GM23338 (cell line): ENCODE results near the gene SLC9C1. TPM values are rescaled to one million over a fixed set of nuclear protein-coding genes. Genes with fewer than 3 reads are reported as not detected.

Experiments used
- ATAC-seq: fragments of 200-7000 bp; cut with Tn5 transposase; 3 replicates; pipeline ENCODE4 v1.9.1; 2020
- DNase-seq: peaks from one replicate; pipeline ENCODE4 v3.0.0-alpha.2; 2015; ENCODE audit warnings: low spot score
- H2AFZ ChIP-seq: fragments of 200-600 bp; sonication (generic); 2 replicates; pipeline ENCODE4 v1.8.0; 2016; ENCODE audit warnings: antibody characterized with exemption, mild to moderate bottlenecking, moderate library complexity
- H3F3A ChIP-seq: fragments of 200-600 bp; sonication (generic); replicated peaks from 2 replicates; pipeline ENCODE4 v1.8.0; 2017; ENCODE audit warnings: antibody characterized with exemption, mixed run types, low read depth
- H3K27ac ChIP-seq: fragments of 200-600 bp; sonication (generic); 2 replicates; pipeline ENCODE4 v1.6.1; 2016; ENCODE audit warnings: low read depth
- H3K27me3 ChIP-seq: fragments of 200-600 bp; sonication (generic); 2 replicates; pipeline ENCODE4 v1.8.0; 2016; ENCODE audit warnings: mild to moderate bottlenecking, mixed run types, moderate library complexity; ENCODE audit not compliant: insufficient read depth
- H3K36me3 ChIP-seq: fragments of 200-600 bp; sonication (generic); 2 replicates; pipeline ENCODE4 v1.8.0; 2016; ENCODE audit warnings: mild to moderate bottlenecking; ENCODE audit not compliant: insufficient read depth
- H3K4me1 ChIP-seq: fragments of 200-600 bp; sonication (generic); 2 replicates; pipeline ENCODE4 v1.8.0; 2016; ENCODE audit warnings: mild to moderate bottlenecking, moderate library complexity; ENCODE audit not compliant: insufficient read depth
- H3K4me2 ChIP-seq: fragments of 200-600 bp; sonication (generic); 2 replicates; pipeline ENCODE4 v1.7.1; 2017; ENCODE audit warnings: mixed run types
- H3K4me3 ChIP-seq: fragments of 200-600 bp; sonication (generic); 2 replicates; pipeline ENCODE4 v1.6.1; 2016; ENCODE audit warnings: mixed run types
- H3K79me2 ChIP-seq: fragments of 200-600 bp; sonication (generic); replicated peaks from 2 replicates; pipeline ENCODE4 v1.8.0; 2017; ENCODE audit warnings: mild to moderate bottlenecking; ENCODE audit not compliant: insufficient read depth
- H3K9me2 ChIP-seq: fragments of 200-600 bp; sonication (generic); 2 replicates; pipeline ENCODE4 v1.8.0; 2017; ENCODE audit not compliant: insufficient read depth
- H4K20me1 ChIP-seq: fragments of 200-600 bp; sonication (generic); replicated peaks from 2 replicates; pipeline ENCODE4 v1.8.0; 2017; ENCODE audit warnings: mild to moderate bottlenecking; ENCODE audit not compliant: insufficient read depth
- H3K27ac Mint-ChIP-seq: 2 replicates; pipeline ENCODE4 v1.8.0; 2020; ENCODE audit warnings: inconsistent platforms, mild to moderate bottlenecking, moderate library complexity, mixed read lengths
- H3K27me3 Mint-ChIP-seq: 3 replicates; pipeline ENCODE4 v1.8.0; 2022; ENCODE audit warnings: low read depth, mild to moderate bottlenecking, moderate library complexity, mixed read lengths, inconsistent platforms; ENCODE audit not compliant: insufficient read depth, poor library complexity
- H3K36me3 Mint-ChIP-seq: 3 replicates; pipeline ENCODE4 v1.8.0; 2021; ENCODE audit warnings: low read depth, mild to moderate bottlenecking, inconsistent platforms, moderate library complexity, mixed read lengths
- H3K4me1 Mint-ChIP-seq: 3 replicates; pipeline ENCODE4 v1.8.0; 2020; ENCODE audit warnings: mild to moderate bottlenecking, inconsistent platforms, mixed read lengths
- H3K4me3 Mint-ChIP-seq: 3 replicates; pipeline ENCODE4 v1.8.0; 2021; ENCODE audit warnings: moderate library complexity, mild to moderate bottlenecking, inconsistent platforms, mixed read lengths
- H3K9me3 Mint-ChIP-seq: 3 replicates; pipeline ENCODE4 v1.8.0; 2020; ENCODE audit warnings: moderate library complexity, mild to moderate bottlenecking, inconsistent platforms, mixed read lengths
- CREB1 ChIP-seq: fragments of 250-450 bp; sonication (Bioruptor Pico); IDR thresholded peaks from 2 replicates; pipeline ENCODE4 v1.5.0; 2020; ENCODE audit warnings: low read depth, mild to moderate bottlenecking, moderate library complexity
- EZH2phosphoT487 ChIP-seq: fragments of 200-600 bp; sonication (generic); IDR thresholded peaks from one replicate; pipeline ENCODE4 v1.8.1; 2018; ENCODE audit warnings: antibody characterized with exemption; ENCODE audit not compliant: unreplicated experiment
- JUNB ChIP-seq: IDR thresholded peaks from one replicate; pipeline ENCODE4 v1.6.1; 2016; ENCODE audit warnings: antibody characterized with exemption; ENCODE audit not compliant: unreplicated experiment
- NANOG ChIP-seq: IDR thresholded peaks from 2 replicates; pipeline ENCODE4 v1.6.1; 2016; ENCODE audit warnings: antibody characterized with exemption, borderline replicate concordance
- ZNF331 ChIP-seq: fragments of 250-450 bp; sonication (Bioruptor Pico); IDR thresholded peaks from 2 replicates; pipeline ENCODE4 v1.5.0; 2020; ENCODE audit warnings: low read depth, mild to moderate bottlenecking, moderate library complexity
- polyA plus RNA-seq: library from polyadenylated mRNA; unstranded; fragments of >200 nt; fragmentation: Nextera tagmentation; extraction: Ambion mirVana; gene quantifications from 2 replicates; pipeline ENCODE4 v1.2.1, GENCODE V29; 2016
- total RNA-seq: library from RNA; depleted of rRNA; stranded (reverse); fragments of >200 nt; shearing (Covaris generic); gene quantifications from 2 replicates; pipeline ENCODE4 v1.2.3, GENCODE V29; 2014
- TF ChIP-seq, protein P1 (sequence below): fragments of 250-450 bp; sonication (Bioruptor Pico); IDR thresholded peaks from 2 replicates; pipeline ENCODE4 v1.5.0; 2020; ENCODE audit warnings: mild to moderate bottlenecking, moderate library complexity
- TF ChIP-seq, protein P2 (sequence below): IDR thresholded peaks from 2 replicates; pipeline ENCODE4 v1.6.1; 2016; ENCODE audit warnings: antibody characterized with exemption

SLC9C1 gene
- total and polyA plus RNA-seq, 2 experiments from 2014 or later, result 0.97 to 1.8 TPM

DNA sequence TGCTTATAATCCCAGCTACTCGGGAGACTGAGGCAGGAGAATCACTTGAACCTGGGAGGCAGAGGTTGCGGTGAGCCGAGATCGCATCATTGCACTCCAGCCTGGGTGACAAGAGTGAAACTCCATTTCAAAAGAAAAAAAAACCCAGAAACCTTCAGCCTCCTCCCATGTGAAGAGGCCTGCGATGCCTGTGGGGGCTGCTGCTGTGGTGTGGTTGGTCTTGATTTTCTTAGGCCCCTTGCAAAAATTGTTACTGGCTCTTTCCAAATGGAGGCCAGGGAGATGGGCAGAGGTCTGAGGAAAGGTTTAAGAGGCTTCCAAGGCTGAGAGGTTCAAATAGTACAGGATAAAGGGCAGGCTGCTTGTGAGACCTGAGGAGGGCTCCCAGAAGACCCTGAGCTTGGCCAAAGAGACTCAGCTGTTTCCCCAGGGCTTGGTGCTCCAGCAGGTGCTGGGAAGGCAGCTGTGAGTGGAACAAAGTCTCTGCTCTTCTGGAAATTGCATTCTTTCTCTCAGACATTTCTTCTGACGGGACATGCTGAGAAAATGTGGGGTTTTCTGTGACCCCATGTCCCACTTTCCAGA is 179.3 kb downstream of the SLC9C1 start:
- no peak overlapping the region for H3K4me3 ChIP-seq
- Mint-ChIP-seq H3K27me3 (peaks cover 2% of the 10 kb centered on the region), H3K36me3 (peaks cover 12% of the 10 kb centered on the region; the same call in 2 of the 3 replicates), H3K4me3 (no peak overlapping the region), H3K4me1 (peaks cover 13% of the 10 kb centered on the region), H3K27ac (no peak overlapping the region), H3K9me3 (no peaks in the 10 kb centered on the region; the same call in 2 of the 3 replicates)
- peaks cover 10% of the 10 kb centered on the region for H3K4me1 ChIP-seq
- no peaks in the 10 kb centered on the region for H3K79me2 ChIP-seq
- no peak overlapping the region for H2AFZ ChIP-seq
- ATAC-seq (no peak), DNase-seq (no peak)
- H3F3A ChIP-seq, result 0 out of 2 replicates have a peak, but pooled peaks cover 4% of the 10 kb centered on the region
- TF ChIP-seq, protein P1, sequence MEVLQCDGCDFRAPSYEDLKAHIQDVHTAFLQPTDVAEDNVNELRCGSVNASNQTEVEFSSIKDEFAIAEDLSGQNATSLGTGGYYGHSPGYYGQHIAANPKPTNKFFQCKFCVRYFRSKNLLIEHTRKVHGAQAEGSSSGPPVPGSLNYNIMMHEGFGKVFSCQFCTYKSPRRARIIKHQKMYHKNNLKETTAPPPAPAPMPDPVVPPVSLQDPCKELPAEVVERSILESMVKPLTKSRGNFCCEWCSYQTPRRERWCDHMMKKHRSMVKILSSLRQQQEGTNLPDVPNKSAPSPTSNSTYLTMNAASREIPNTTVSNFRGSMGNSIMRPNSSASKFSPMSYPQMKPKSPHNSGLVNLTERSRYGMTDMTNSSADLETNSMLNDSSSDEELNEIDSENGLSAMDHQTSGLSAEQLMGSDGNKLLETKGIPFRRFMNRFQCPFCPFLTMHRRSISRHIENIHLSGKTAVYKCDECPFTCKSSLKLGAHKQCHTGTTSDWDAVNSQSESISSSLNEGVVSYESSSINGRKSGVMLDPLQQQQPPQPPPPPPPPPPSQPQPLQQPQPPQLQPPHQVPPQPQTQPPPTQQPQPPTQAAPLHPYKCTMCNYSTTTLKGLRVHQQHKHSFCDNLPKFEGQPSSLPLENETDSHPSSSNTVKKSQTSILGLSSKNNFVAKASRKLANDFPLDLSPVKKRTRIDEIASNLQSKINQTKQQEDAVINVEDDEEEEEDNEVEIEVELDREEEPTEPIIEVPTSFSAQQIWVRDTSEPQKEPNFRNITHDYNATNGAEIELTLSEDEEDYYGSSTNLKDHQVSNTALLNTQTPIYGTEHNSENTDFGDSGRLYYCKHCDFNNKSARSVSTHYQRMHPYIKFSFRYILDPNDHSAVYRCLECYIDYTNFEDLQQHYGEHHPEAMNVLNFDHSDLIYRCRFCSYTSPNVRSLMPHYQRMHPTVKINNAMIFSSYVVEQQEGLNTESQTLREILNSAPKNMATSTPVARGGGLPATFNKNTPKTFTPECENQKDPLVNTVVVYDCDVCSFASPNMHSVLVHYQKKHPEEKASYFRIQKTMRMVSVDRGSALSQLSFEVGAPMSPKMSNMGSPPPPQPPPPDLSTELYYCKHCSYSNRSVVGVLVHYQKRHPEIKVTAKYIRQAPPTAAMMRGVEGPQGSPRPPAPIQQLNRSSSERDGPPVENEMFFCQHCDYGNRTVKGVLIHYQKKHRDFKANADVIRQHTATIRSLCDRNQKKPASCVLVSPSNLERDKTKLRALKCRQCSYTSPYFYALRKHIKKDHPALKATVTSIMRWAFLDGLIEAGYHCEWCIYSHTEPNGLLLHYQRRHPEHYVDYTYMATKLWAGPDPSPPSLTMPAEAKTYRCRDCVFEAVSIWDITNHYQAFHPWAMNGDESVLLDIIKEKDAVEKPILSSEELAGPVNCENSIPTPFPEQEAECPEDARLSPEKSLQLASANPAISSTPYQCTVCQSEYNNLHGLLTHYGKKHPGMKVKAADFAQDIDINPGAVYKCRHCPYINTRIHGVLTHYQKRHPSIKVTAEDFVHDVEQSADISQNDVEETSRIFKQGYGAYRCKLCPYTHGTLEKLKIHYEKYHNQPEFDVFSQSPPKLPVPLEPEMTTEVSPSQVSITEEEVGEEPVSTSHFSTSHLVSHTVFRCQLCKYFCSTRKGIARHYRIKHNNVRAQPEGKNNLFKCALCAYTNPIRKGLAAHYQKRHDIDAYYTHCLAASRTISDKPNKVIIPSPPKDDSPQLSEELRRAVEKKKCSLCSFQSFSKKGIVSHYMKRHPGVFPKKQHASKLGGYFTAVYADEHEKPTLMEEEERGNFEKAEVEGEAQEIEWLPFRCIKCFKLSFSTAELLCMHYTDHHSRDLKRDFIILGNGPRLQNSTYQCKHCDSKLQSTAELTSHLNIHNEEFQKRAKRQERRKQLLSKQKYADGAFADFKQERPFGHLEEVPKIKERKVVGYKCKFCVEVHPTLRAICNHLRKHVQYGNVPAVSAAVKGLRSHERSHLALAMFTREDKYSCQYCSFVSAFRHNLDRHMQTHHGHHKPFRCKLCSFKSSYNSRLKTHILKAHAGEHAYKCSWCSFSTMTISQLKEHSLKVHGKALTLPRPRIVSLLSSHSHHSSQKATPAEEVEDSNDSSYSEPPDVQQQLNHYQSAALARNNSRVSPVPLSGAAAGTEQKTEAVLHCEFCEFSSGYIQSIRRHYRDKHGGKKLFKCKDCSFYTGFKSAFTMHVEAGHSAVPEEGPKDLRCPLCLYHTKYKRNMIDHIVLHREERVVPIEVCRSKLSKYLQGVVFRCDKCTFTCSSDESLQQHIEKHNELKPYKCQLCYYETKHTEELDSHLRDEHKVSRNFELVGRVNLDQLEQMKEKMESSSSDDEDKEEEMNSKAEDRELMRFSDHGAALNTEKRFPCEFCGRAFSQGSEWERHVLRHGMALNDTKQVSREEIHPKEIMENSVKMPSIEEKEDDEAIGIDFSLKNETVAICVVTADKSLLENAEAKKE (CRISPR knock-in tag), result no peak
- TF ChIP-seq ZNF331 (CRISPR knock-in tag) (no peak), NANOG (no peak), EZH2phosphoT487 (no peak), JUNB (no peak), CREB1 (CRISPR knock-in tag) (no peak)
- TF ChIP-seq, protein P2, sequence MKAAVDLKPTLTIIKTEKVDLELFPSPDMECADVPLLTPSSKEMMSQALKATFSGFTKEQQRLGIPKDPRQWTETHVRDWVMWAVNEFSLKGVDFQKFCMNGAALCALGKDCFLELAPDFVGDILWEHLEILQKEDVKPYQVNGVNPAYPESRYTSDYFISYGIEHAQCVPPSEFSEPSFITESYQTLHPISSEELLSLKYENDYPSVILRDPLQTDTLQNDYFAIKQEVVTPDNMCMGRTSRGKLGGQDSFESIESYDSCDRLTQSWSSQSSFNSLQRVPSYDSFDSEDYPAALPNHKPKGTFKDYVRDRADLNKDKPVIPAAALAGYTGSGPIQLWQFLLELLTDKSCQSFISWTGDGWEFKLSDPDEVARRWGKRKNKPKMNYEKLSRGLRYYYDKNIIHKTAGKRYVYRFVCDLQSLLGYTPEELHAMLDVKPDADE, result no peak
- no peaks in the 10 kb centered on the region for H3K9me2 ChIP-seq
- H3K27ac ChIP-seq, result no peak overlapping the region
- no peaks in the 10 kb centered on the region for H3K27me3 ChIP-seq
- no peaks in the 10 kb centered on the region for H4K20me1 ChIP-seq
- H3K4me2 ChIP-seq, result no peak overlapping the region
- H3K36me3 ChIP-seq, result no peaks in the 10 kb centered on the region; the same call in 1 of the 2 replicates
